CD4-positive, alpha-beta T cell treated with Interleukin-1 beta for 1 hour (primary cell): ENCODE results near the gene NEDD4L.
A peak's percentile ranks its signal among the peaks of the same experiment; 100 is the strongest.

Experiments
- DNase-seq, 2 donors: peaks; one replicate each; pipeline ENCODE4 v3.0.0-alpha.2; 2020 to 2022

NEDD4L gene

DNA sequence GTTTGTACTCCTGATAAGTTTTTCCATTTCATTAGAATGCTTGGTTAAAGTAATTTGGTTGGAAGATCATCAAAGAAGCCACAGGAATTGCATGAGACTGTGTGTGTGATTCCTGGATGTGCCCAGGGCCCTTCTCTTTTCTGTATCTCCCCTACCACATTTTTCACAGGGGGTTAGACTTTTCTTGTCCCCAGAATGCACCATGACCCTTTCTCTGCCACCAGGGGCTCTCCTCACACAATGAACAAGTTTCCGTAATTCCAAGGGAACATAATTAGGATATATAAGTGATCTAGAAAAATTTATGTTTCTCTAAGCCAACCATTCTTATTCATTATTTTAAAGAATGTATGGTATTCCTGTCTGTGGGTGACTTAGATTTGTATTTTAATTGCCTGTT is 291.8 kb downstream of the NEDD4L start:
- DNase-seq: no peak

DNA sequence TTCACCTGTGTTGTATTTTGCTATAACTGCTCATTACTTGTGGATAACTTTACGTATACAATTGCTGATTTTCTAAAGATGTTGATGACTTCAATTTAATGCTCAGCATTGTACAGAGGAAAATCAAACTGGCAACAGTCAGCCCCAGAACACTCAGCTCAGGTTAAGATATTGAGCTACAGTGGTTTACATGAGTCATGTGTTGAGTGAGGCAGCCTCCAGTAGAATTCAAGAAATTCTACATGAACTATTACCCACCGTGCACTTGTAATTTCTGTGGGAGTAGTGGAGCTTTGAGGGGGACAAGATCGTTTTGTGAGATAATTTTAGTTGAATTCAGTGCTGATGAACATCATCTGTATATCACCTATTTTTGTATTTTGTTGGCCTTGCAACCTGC is 292.6 kb downstream of the NEDD4L start:
- no peak for DNase-seq

DNA sequence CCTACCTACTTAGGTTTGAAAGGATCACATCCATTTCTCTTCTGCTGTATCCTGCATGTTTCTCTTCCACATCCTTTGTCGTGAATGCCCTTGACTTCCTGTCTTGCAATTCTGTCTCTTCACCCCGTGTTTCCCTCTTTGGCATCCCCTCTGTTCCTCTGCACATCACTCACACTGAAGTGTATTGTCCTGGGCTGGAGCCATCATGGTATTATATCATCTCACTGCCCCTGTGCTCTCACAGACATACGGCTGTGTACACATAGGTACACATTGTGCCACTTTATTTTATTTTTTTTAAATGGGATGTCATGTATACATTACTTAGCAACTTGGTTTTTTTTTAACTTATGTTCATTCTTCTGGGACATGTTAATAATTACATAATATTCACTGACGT is 293.3 kb downstream of the NEDD4L start:
- no peak for DNase-seq

- DNase-seq: no peak
Measured at GRCh38 chr18:58337686-58338085, 293.7 kb downstream of the NEDD4L start.

- no peak for DNase-seq
Measured at GRCh38 chr18:58338141-58338540, 294.1 kb downstream of the NEDD4L start.

GRCh38 chr18:58338961-58339592 is 295.1 kb downstream of the NEDD4L start:
- DNase-seq: no peak

- DNase-seq: no peak
Measured at GRCh38 chr18:58339890-58340289, 295.9 kb downstream of the NEDD4L start.

GRCh38 chr18:58341916-58342315 is 297.9 kb downstream of the NEDD4L start:
- no peak for DNase-seq

DNA sequence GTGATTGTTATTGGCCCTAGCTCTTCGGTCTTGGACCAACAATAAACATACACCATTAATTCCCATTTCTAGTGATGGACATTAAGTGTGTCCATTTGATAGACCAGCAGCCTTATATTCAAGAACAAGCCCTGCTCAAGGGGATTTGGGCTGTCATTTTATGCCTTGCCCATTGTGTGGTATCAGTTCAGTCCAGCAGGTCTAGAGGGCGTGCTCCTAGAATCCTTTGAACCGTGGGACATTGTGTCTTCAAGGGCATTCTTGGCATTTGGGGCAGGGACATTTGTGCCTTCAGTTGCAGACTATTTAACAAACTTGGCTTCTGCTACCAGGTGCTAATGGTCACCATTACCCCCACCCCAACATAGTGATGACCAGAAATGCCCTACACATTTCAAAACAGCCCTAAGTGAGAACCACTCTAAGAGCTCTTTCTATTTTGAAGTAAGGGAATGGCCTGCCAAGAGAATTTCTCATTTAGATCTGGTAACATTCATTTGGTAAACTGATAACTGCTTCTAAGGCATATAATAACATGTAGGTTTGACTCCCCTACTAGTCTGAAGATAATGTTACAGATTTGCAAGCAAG is 300.1 kb downstream of the NEDD4L start:
- no peak for DNase-seq

DNA sequence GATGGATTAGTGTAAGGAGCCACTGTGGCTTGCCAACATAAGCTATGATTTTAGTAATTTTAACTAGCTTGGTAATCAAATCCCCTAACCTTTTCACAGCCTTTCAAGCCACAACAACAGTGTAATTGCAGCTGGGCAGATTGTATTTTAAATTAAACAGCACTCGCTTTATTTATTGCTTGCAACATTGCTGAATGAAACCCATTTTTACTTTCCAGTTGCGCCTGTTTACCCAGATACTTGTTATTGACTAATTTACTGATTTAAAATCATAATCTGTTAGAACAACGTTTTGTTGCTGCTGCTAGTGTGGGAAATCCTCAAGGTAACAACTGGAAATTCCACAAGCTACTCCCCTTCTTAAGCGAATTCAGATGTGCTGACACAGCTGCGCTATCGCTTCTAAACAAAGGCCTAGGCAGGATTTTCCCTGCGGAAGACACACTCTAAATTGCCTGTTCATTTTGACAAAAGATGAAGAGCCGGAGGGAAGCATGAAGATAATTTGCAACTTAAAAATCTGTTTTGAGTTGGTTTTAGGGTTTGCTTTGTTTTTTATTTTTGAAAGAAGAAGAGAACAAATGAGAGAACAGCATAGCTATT is 300.9 kb downstream of the NEDD4L start:
- no peak for DNase-seq

DNA sequence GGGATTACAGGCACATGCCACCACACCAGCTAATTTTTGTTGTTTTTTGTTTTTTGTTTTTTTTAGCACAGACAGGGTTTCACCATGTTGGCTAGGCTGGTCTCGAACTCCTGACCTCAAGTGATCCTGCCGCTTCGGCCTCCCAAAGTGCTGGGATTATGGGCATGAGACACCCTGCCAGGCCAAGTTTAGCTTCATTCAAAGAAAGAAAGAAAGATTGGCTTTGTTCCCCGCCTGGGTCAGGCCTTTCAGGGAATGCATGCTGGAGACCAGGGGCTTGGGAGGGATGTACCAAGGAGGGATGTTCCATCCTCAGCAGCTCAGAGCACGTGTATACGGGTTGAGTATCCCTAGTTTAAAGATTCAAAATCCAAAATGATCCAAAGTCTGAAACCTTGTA is 301.8 kb downstream of the NEDD4L start:
- no peak for DNase-seq

- no peak for DNase-seq
Measured at GRCh38 chr18:58347135-58347534, 303.1 kb downstream of the NEDD4L start.

DNA sequence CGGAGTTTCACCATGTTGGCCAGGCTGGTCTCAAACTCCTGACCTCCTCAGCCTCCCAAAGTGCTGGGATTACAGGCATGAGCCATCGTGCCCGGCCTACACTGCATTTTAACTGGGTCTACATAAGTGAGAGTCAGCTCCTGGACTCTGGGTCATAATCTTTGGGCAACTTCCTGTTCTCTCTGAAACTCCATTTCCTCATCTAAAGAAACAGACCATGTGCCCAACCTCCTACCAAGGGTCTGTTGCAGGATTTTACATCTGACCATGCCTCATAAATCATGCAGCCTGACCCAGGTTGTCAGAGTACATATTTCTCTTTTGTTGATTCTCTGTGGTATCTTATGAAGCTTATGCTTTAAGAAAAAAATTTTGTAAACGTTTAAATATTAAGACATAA is 304.5 kb downstream of the NEDD4L start:
- DNase-seq: peak in 1 of 2 donors; percentile 11

- DNase-seq: no peak
Measured at GRCh38 chr18:58348951-58349350, 304.9 kb downstream of the NEDD4L start.

- no peak for DNase-seq
Measured at GRCh38 chr18:58349650-58350049, 305.6 kb downstream of the NEDD4L start.

DNA sequence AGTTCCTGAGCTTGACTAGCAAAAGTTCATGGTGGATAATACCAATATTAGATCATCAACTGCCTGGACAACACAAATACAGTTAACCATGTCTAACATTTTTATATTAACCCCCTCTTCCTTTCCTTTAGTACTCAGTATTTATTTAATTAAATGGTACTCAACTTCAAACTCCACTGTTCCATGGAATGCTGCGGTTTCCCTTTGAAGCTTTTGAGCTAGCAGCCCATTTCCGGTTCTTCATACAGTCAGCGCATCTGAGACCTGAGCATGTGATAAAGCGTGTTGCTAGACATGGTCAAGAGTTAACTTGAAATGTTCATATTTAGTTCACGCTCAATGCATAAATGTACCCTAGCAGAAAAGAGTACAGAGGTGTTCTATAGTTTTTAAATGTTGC is 306.5 kb downstream of the NEDD4L start:
- no peak for DNase-seq

- no peak for DNase-seq
Measured at GRCh38 chr18:58351776-58352175, 307.8 kb downstream of the NEDD4L start.

- DNase-seq: no peak
Measured at GRCh38 chr18:58353581-58353980, 309.6 kb downstream of the NEDD4L start.

DNA sequence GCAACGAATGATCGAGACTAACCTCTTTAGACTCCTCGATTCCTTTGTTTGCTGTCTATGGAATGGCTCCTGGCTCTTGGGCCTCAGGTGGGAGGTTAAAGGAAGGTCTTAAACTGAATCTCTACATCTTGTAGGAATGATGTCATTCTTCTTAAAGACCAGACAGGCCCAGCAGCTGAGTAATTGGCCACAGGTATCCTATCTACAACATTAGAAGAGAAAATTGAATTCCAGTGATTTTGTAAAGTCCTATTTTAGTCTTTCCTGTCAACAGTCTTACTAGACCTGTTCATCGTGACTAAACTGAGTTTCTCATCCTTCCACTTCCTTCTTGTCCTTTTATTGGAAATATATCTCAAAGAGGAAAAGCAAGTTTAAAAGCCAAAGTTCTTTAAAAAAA is 310.0 kb downstream of the NEDD4L start:
- no peak for DNase-seq

DNA sequence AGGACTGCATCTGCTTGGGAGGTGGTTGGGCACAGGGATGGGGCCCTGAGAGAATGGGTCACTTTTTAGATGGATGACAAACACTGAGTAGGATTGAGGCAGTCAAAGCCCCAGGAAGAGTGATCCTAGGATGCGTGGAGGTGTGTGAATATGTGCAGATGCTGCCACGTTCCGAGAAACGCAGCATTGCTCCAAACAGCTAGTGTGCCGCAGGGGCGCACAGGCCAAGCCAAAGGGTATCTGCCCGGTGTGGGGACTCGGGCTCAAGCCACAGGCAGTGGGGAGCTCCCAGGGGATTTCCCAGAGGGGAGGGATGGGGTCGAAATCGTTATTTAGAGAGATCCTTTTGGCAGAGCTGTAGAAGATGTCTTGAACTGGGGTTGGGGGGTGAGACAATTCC is 310.8 kb downstream of the NEDD4L start:
- no peak for DNase-seq

DNA sequence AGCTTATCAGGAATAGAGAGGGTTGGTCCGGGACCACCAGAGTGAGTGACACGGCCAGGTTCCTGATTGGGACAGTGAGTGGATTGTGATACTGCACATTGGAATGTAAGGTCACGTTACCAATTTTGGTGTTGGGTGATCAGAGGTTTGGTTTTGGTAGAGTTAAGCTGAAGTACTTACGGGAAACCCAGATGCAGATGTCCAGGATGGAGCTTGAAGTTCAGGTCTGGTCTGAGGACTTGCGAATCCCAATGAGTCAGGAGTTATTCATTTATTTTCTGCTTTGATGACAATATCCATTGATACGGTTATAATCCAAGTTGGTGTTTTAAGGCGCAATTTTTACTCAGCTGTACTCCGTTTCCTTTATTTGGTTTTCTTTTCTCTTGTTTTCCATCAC is 311.2 kb downstream of the NEDD4L start:
- no peak for DNase-seq

- DNase-seq: no peak
Measured at GRCh38 chr18:58359218-58359617, 315.2 kb downstream of the NEDD4L start.

DNA sequence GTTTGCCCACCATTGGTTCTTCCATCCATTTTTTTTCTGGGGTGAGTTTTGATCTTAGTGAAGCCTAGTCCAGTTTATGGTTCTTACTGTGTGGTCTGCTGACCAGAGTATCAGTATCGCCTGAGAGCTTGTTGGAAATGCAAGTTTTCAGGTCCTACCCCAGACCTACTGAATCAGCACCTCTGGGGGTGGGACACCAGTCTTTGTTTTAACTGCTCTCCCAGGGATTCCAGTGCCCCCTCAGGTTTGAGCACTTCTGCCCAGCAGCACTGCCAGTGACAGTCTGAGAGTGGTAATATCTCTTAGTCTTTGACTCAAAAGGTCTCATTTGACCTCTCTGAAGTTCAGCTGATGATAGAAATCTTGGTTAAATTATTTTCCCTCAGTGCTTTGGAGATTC is 315.6 kb downstream of the NEDD4L start:
- DNase-seq: no peak

DNA sequence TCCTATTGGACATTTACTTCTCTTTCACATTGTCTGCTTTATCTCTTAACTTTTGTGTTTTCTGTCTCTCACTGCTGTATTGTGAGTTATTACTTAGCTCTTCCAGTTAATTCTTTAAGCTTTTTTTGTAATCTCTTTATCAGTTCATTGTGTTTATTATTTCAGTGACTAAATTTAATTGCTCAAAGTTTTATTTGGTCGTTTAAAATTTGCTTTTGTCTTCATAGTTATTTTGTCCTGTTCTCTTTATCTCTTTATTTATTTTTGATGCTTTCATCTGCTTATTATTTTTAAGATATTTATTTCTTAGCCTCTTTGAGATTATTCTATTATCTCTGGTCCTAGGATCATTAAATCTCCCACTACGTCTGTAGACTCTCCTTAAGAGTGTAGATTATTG is 316.3 kb downstream of the NEDD4L start:
- no peak for DNase-seq

- no peak for DNase-seq
Measured at GRCh38 chr18:58361212-58361611, 317.2 kb downstream of the NEDD4L start.
